Midbrain (tissue), 1 donor: Measurements from ENCODE around the gene TSC1.

Source experiments
- DNase-seq: peaks from one replicate; lab custom pipeline; 2025; lab: John Stamatoyannopoulos, UW

TSC1 gene

DNA sequence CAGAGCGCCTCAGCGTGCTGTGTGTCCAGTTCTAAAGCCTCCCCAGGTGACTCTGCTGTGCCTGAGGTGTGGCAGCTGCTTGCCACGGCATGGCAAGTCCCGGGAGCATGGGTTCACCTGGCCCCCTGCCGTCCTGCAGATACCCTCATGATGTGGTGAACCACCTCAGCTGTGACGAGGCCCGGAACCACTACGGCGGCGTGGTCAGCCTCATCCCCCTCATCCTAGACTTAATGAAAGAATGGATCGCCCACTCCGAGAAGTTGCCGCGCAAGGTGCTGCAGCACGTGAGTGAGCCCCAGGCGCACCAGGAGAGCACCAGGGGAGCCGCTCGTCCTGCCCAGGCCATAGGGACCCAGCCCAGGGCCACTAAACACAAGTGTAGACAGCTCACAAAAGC is 56.3 kb downstream of the TSC1 start:
- DNase-seq = no peak

DNA sequence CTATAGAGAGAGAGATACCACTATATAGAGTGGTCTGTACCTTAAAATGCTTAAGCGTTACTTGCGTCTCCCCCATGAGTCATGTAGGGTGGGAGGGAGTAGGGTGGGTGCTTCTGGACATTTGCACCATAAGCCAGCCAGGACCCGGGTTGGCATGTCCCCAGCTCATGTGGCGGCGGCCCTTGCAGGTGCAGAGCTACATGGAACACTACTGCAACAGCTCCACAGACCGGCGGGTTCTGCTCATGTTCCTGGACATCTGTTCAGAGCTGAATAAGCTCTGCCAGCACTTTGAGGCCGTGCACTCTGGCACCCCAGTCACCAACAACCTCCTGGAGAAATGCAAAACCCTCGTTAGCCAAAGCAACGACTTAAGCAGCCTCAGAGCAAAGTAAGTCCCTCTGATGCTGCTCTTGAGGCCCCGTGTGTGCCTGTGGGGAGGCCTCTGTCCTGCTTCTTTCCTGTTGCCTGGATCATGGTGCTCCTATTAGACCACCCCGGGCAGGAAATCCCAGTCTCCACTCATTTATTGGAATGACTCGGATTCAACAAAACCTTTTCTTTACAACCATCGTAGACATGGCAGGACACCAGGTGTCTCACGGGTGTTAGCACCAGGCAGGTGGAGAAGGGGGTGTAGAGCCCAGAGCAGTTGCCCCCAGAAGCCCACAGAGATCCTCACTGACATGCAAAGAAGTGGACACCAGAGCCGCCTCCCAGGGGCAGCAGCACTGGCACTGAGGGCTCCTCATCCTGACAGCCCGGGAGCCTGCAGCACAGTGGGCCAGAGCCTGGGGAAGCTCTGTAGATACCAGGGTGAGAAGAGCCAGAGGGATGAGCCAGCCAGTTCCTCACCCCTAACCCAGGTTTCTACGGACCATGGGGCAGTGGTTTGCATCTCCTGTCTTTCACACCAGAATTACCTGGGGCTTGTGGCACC is 57.0 kb downstream of the TSC1 start:
- DNase-seq = no peak

- no peak for DNase-seq
Measured at GRCh38 chr9:132886334-132886725, 58.1 kb downstream of the TSC1 start.

- DNase-seq = no peak
Measured at GRCh38 chr9:132885720-132886333, 58.6 kb downstream of the TSC1 start.

- no peak for DNase-seq
Measured at GRCh38 chr9:132883349-132884294, 60.8 kb downstream of the TSC1 start.

- no peak for DNase-seq
Measured at GRCh38 chr9:132882616-132883015, 61.8 kb downstream of the TSC1 start.

DNA sequence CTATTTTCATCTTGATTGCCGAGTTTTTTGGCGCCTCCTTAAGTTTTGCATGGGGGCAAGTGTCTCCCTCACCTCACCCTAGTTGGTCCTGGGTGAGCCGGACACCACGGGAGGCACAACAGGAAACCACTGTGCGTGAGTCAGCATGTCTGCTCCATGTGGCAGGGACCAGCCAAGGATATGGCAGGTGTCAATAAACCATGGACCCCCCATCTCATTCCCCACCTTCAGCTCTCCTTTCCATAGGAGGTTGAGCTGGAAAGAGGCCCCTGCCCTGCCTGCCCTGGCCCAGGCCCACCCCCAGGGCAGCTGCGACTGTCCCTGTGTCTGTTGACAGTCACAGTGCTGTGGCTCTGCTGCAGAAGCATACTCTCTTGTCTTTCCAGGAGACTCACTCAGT is 62.6 kb downstream of the TSC1 start:
- no peak for DNase-seq

GRCh38 chr9:132880324-132880661 is 64.1 kb downstream of the TSC1 start:
- DNase-seq = no peak

GRCh38 chr9:132879457-132880323 is 64.7 kb downstream of the TSC1 start:
- DNase-seq = no peak

DNA sequence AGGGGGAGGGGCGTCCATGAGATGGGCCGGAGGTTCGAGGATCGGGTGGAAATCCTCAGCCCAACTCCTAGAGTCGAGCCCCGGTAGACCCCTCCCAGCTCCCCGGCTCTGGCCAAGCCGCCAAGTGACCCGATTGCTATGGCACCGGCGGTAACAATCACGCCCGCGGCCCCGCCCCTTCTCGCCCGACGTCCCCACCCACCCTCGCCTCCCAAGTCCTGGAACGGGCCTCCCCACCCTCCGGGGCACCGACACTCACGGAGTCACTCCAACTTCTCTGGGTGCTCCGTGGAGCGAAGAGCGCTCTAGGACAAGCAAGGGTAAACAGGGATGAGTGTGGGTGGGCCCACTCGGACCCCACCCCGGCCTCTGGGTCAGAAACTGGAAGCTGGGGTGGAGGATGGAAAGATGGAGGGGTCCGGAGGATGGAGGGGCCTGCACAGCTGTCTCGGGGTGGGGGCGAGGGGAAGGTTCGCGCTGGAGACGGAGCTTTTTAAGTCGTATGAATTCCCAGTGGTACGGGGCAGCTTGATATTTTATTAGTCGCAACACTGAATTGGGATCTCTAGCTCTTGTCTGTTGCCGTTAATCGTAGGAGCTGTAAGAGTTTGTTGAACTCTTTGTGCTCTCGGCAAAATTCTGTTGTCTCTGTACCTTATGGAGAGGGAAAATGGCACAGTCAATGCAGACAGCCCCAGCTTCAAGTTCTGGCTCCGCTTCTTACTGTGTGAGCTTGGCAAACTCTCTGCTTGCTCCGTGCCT is 65.5 kb downstream of the TSC1 start, which contains the start of gene SPACA9:
Gene SPACA9 (plus strand): TSS at position 204 of the 762 bp plus-strand sequence. CDS start 5,050 bp downstream, outside the sequence.
- no peak for DNase-seq

- DNase-seq = peak; percentile 65
Measured at GRCh38 chr9:132877824-132878694, 66.4 kb downstream of the TSC1 start, which contains the start of gene AK8. Gene AK8 (minus strand): TSS chr9:132878284. CDS start chr9:132878255, 29 bp downstream.

GRCh38 chr9:132877458-132877823 is 67.0 kb downstream of the TSC1 start:
- no peak for DNase-seq

- DNase-seq = no peak
Measured at GRCh38 chr9:132876849-132877248, 67.6 kb downstream of the TSC1 start.

GRCh38 chr9:132875159-132875558 is 69.3 kb downstream of the TSC1 start:
- no peak for DNase-seq

DNA sequence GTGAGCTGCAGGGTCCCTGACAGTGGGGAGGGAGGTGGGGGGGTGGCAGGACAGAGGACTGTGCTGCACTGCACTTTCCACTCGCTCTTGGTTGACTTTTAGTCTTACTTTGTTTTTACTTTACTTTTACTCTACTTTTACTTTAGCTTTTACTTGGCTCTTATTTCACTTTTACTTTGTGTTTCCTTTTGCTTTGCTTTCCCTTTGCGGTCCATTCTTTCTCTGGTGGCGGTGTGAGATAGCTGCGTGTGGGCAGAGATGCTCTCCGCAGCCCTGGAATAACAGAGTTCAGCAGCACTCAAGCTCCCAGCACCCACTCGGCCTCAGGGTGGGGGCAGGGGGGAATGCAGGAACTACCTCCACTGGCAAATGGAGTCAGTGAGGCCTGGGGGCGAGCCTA is 71.0 kb downstream of the TSC1 start:
- DNase-seq = no peak

DNA sequence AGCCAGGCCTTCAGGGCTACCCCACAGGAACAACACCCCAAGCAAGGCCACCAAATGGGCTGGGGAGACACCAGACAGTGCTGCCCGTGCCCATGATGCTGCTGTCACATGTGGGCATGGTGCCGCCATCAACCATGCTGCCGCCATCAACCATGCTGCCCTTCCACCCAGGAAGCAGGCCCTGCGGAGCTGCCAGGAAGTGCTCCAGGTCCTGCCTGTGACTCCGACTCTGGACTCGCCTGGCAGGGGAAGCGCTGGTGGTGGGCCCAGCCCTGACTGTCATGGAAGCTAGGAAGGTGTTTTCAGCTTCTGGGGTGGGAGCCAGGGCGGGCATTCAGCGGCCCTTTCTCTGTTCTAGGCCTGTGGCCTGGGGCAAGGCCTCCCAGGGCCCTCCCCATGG is 75.2 kb downstream of the TSC1 start:
- DNase-seq = no peak

DNA sequence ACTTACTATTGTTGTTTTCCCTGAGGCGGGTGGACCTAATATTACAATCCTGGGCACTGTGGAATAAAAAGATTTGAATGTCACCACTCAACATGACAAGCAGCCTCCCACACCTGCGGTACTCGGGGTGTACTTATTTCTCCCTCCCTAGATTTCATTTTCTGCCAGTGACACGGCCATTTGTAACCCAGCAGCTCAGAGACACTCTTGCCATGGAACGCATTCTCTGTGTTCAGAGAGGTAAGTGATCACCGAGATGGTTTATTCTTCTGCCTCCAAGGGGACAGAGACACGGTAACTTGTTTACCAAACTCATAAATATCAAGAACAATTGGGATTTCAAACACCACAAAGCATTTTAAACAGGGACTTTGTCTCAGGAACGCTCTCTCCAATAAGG is 77.5 kb downstream of the TSC1 start:
- DNase-seq = no peak

- DNase-seq = no peak
Measured at GRCh38 chr9:132864691-132865090, 79.7 kb downstream of the TSC1 start.

GRCh38 chr9:132864277-132864676 is 80.1 kb downstream of the TSC1 start:
- no peak for DNase-seq
